ENCODE results near the gene CDH19. TPM values are rescaled to one million over a fixed set of nuclear protein-coding genes. Genes with fewer than 3 reads are reported as not detected.

The CDH19 gene
- total and polyA plus RNA-seq, 2 of the 4 experiments (the other 2 are of a cell fraction), result not detected

GRCh38 chr18:66575263-66575662 is 28.6 kb downstream of the CDH19 start:
- ChIA-PET POLR2A (ENCODE audit: unreplicated experiment) (no interaction called here), CTCF (no interaction called here)
- no peaks in the 10 kb centered on the region for H3K36me3 ChIP-seq (ENCODE audit: control insufficient read depth, insufficient read depth, low read length)
- H2AK5ac ChIP-seq (ENCODE audit: low read depth, low read length), result no peak overlapping the region
- DNase-seq (no peak), ATAC-seq (ENCODE audit: low read depth) (no peak)
- WGBS, 2 experiments (ENCODE audit: extremely low coverage in 2 of 2, insufficient read length in 1 of 2), result no CpG with 5 or more reads among the region's 2 CpGs
- no peak overlapping the region for H3K4me3 ChIP-seq (ENCODE audit: insufficient read depth, low read depth, low read length)
- H4K20me1 ChIP-seq (ENCODE audit: insufficient read depth, low read length), result no peaks in the 10 kb centered on the region
- no peak overlapping the region for H2BK20ac ChIP-seq (ENCODE audit: low read depth, low read length)
- no peak overlapping the region for H2AFZ ChIP-seq (replicated peaks; ENCODE audit: low read length, poor library complexity)
- intact Hi-C loops (cut with micrococcal nuclease), result no loop called here
- no peak overlapping the region for H2AK9ac ChIP-seq (replicated peaks; ENCODE audit: low read depth, low read length, poor library complexity)
- H3K79me1 ChIP-seq (ENCODE audit: low read depth in 1 of 2, low read length in 2 of 2), result no peaks in the 10 kb centered on the region
- H3K4me1 ChIP-seq (ENCODE audit: control insufficient read depth, insufficient read depth, low read length), result no peaks in the 10 kb centered on the region
- no peak overlapping the region for H3K4me2 ChIP-seq (ENCODE audit: low read depth, low read length)
- no peak overlapping the region for H3K56ac ChIP-seq (ENCODE audit: extremely low read depth, insufficient read depth, low read length)
- no peak overlapping the region for H3K18ac ChIP-seq (ENCODE audit: low read depth, low read length)
- TF ChIP-seq ELK1 (IDR thresholded peaks at IDR 0.05; ENCODE audit: borderline replicate concordance, low read depth, low read length), result no peak
- no peak for TF ChIP-seq POLR2A (IDR thresholded peaks at IDR 0.05; ENCODE audit: low read depth, low read length)
- no peak for TF ChIP-seq USF2 (IDR thresholded peaks at IDR 0.05; ENCODE audit: low read depth, low read length)
- no peak for TF ChIP-seq CHD1 (IDR thresholded peaks at IDR 0.05; ENCODE audit: low read depth, low read length)
- TF ChIP-seq MAZ (IDR thresholded peaks at IDR 0.05; ENCODE audit: borderline replicate concordance, low read depth, low read length), result no peak
- no peak for TF ChIP-seq RAD21 (IDR thresholded peaks at IDR 0.05; ENCODE audit: low read length)
- no peak for TF ChIP-seq MAFK (IDR thresholded peaks at IDR 0.05; ENCODE audit: low read depth, low read length)
- no peak for TF ChIP-seq MXI1 (IDR thresholded peaks at IDR 0.05; ENCODE audit: borderline replicate concordance, low read depth, low read length)
- H4K5ac ChIP-seq (ENCODE audit: low read depth, low read length), result no peak overlapping the region
- H4K8ac ChIP-seq (ENCODE audit: low read depth in 2 of 2, low read length in 2 of 2), result no peak overlapping the region
- no peak overlapping the region for H2BK15ac ChIP-seq (ENCODE audit: low read depth, low read length)
- no peak overlapping the region for H3K9ac ChIP-seq (ENCODE audit: low read depth, low read length)
- H4K91ac ChIP-seq (ENCODE audit: insufficient read depth, low read depth, low read length), result no peak overlapping the region
- no peak overlapping the region for H3K23ac ChIP-seq (ENCODE audit: low read depth, low read length)
- H2BK5ac ChIP-seq (ENCODE audit: low read depth, low read length, poor library complexity, severe bottlenecking), result no peak overlapping the region
- H3K9me1 ChIP-seq (ENCODE audit: insufficient read depth, low read length), result no peaks in the 10 kb centered on the region
- H3K27me3 ChIP-seq (ENCODE audit: control insufficient read depth, insufficient read depth, low read length), result no peaks in the 10 kb centered on the region
- in situ Hi-C loops (cut with MboI; ENCODE audit: low sequenced_read_pairs), result no loop called here
- BruUV-seq (replicated peaks), result no TSS peak
- peaks cover 4% of the 10 kb centered on the region; the same call in 1 of the 2 replicates for H3K9me3 ChIP-seq (ENCODE audit: control insufficient read depth, insufficient read depth, low read length)
- dilution Hi-C loops (cut with HindIII; ENCODE audit: low sequenced_read_pairs, unreplicated experiment), result no loop called here
- no peak overlapping the region for H3K27ac ChIP-seq (ENCODE audit: insufficient read depth, low read length)
- H2BK120ac ChIP-seq (ENCODE audit: low read depth, low read length), result no peak overlapping the region
- no peak overlapping the region for H3K4ac ChIP-seq (ENCODE audit: low read depth, low read length)
- H3K14ac ChIP-seq (replicated peaks; ENCODE audit: low read depth, low read length), result no peak overlapping the region

All from IMR-90 (cell line).